Astrocyte of the spinal cord (primary cell): Measurements from ENCODE around the gene CDKAL1.
A peak's percentile ranks its signal among the peaks of the same experiment; 100 is the strongest.

Source experiments
- DNase-seq: peaks from one replicate; pipeline ENCODE4 v3.0.0; 2011; ENCODE audit warnings: low read depth, low spot score
- H3K4me3 ChIP-seq: 2 replicates; pipeline ENCODE4 v1.5.1; 2011; ENCODE audit warnings: low read depth, mild to moderate bottlenecking, low read length, moderate library complexity
- CTCF ChIP-seq: IDR thresholded peaks from 2 replicates; pipeline ENCODE4 v1.5.1; 2012; ENCODE audit warnings: low read depth, mild to moderate bottlenecking, low read length, inconsistent platforms
- in situ Hi-C: cut with HindIII; loops from 2 replicates; pipeline ENCODE4 v1.10.0; 2017; ENCODE audit warnings: low sequenced_read_pairs

Gene CDKAL1

GRCh38 chr6:21045135-21045700, 511.0 kb downstream of the CDKAL1 start:
- DNase-seq, result no peak
- no peak for TF ChIP-seq CTCF

GRCh38 chr6:21046276-21046675, 512.0 kb downstream of the CDKAL1 start:
- DNase-seq, result peak; percentile 8
- in situ Hi-C loops, result no loop called here

More at GRCh38 chr6:21045135-21045700, 511.0 kb downstream of the CDKAL1 start:
- no peak overlapping the region for H3K4me3 ChIP-seq
- in situ Hi-C loops, result no loop called here

GRCh38 chr6:21048047-21048446, 513.8 kb downstream of the CDKAL1 start:
- in situ Hi-C loops, result no loop called here
- TF ChIP-seq CTCF, result no peak
- H3K4me3 ChIP-seq, result no peak overlapping the region
- DNase-seq, result no peak

More at GRCh38 chr6:21046276-21046675, 512.0 kb downstream of the CDKAL1 start:
- no peak overlapping the region for H3K4me3 ChIP-seq
- TF ChIP-seq CTCF, result no peak

- in situ Hi-C loops, result no loop called here
- TF ChIP-seq CTCF, result no peak
- DNase-seq, result peak; percentile 1
- no peak overlapping the region for H3K4me3 ChIP-seq
These were observed 514.9 kb downstream of the CDKAL1 start for GRCh38 chr6:21049148-21049547.

GRCh38 chr6:21049572-21049971, 515.3 kb downstream of the CDKAL1 start:
- no peak for DNase-seq
- no peak for TF ChIP-seq CTCF
- no peak overlapping the region for H3K4me3 ChIP-seq
- in situ Hi-C loops, result no loop called here

GRCh38 chr6:21050935-21051334, 516.7 kb downstream of the CDKAL1 start:
- H3K4me3 ChIP-seq, result no peak overlapping the region
- DNase-seq, result no peak
- in situ Hi-C loops, result no loop called here
- TF ChIP-seq CTCF, result no peak
